CD14-positive monocyte (primary cell): ENCODE results near the gene PPFIA3. TPM values are rescaled to one million over a fixed set of nuclear protein-coding genes. Genes with fewer than 3 reads are reported as not detected.
A peak's percentile ranks its signal among the peaks of the same experiment; 100 is the strongest.

Experiments used
- DNase-seq, 3 donors: peaks; one replicate each; pipeline ENCODE4 v3.0.0-alpha.2; 2011 to 2022
- H2AFZ ChIP-seq: 2 replicates; pipeline ENCODE4 v1.6.0; 2012; ENCODE audit warnings: mild to moderate bottlenecking, low read depth, low read length, inconsistent platforms; ENCODE audit not compliant: insufficient read depth, poor library complexity, severe bottlenecking
- H3K27ac ChIP-seq, 2 donors: 1 replicate in 1 of 2; 2 replicates in 1 of 2; pipeline ENCODE4 v1.5.1; 2012 to 2013; ENCODE audit warnings: low read length in 2 of 2, control low read depth in 1 of 2, inconsistent platforms in 1 of 2, low read depth in 1 of 2, mild to moderate bottlenecking in 1 of 2
- H3K27me3 ChIP-seq, 2 donors: one replicate each; pipeline versions ENCODE4 v1.6.0 to v1.6.1; 2011 to 2013; ENCODE audit warnings: low read length in 2 of 2; ENCODE audit not compliant: control insufficient read depth in 2 of 2, insufficient read depth in 2 of 2
- H3K36me3 ChIP-seq, 2 donors: replicated peaks in 1 of 2; 1 replicate in 1 of 2; 2 replicates in 1 of 2; pipeline versions ENCODE4 v1.5.1 to v1.6.1; 2012 to 2013; ENCODE audit warnings: low read length in 2 of 2, control low read depth in 1 of 2, inconsistent platforms in 1 of 2, mild to moderate bottlenecking in 1 of 2; ENCODE audit not compliant: insufficient read depth in 2 of 2, control insufficient read depth in 1 of 2
- H3K4me1 ChIP-seq, 2 donors: 1 replicate in 1 of 2; 2 replicates in 1 of 2; pipeline versions ENCODE4 v1.5.1 to v1.6.1; 2012 to 2013; ENCODE audit warnings: low read length in 2 of 2, control low read depth in 1 of 2, inconsistent platforms in 1 of 2, mild to moderate bottlenecking in 1 of 2, moderate library complexity in 1 of 2; ENCODE audit not compliant: insufficient read depth in 2 of 2, control insufficient read depth in 1 of 2
- H3K4me2 ChIP-seq: replicated peaks from 2 replicates; pipeline ENCODE3; 2012; ENCODE audit warnings: low read length, moderate library complexity, mild to moderate bottlenecking; ENCODE audit not compliant: poor library complexity, severe bottlenecking; ENCODE audit errors: extremely low read depth
- H3K4me3 ChIP-seq, 3 experiments: fragments of 200-600 bp in 1 of 3; sonication (generic) in 1 of 3; replicated peaks in 1 of 3; 1 replicate in 2 of 3; 2 replicates in 1 of 3; pipeline ENCODE4 v1.5.1; 2011 to 2013; ENCODE audit warnings: low read length in 3 of 3, mild to moderate bottlenecking in 3 of 3, control low read depth in 2 of 3, low read depth in 2 of 3, inconsistent platforms in 1 of 3, moderate library complexity in 1 of 3
- H3K79me2 ChIP-seq: 2 replicates; pipeline ENCODE4 v1.6.0; 2012; ENCODE audit warnings: mild to moderate bottlenecking, control low read depth, inconsistent platforms, low read length, moderate library complexity; ENCODE audit not compliant: insufficient read depth
- H3K9ac ChIP-seq: 2 replicates; pipeline ENCODE4 v1.6.0; 2017; ENCODE audit warnings: low read length, mild to moderate bottlenecking; ENCODE audit not compliant: insufficient read depth, poor library complexity, severe bottlenecking
- H3K9me3 ChIP-seq, 2 donors: replicated peaks in 1 of 2; 1 replicate in 1 of 2; 2 replicates in 1 of 2; pipeline versions ENCODE4 v1.5.1 to v1.6.1; 2012 to 2013; ENCODE audit warnings: low read length in 2 of 2, control low read depth in 1 of 2; ENCODE audit not compliant: control insufficient read depth in 1 of 2, insufficient read depth in 1 of 2
- H4K20me1 ChIP-seq: 2 replicates; pipeline ENCODE4 v1.6.0; 2012; ENCODE audit warnings: mild to moderate bottlenecking, low read length, control low read depth, moderate library complexity; ENCODE audit not compliant: insufficient read depth
- H3K27ac Mint-ChIP-seq, 7 donors: one replicate each; pipeline ENCODE4 v1.8.0; 2020; ENCODE audit warnings: mild to moderate bottlenecking in 7 of 7, mixed read lengths in 7 of 7, moderate library complexity in 6 of 7, inconsistent platforms in 2 of 7
- H3K27me3 Mint-ChIP-seq, 3 donors: one replicate each; pipeline ENCODE4 v1.8.0; 2021 to 2022; ENCODE audit warnings: low read depth in 3 of 3, mild to moderate bottlenecking in 3 of 3, mixed read lengths in 3 of 3, moderate library complexity in 3 of 3, inconsistent platforms in 1 of 3
- H3K36me3 Mint-ChIP-seq, 2 donors: one replicate each; pipeline ENCODE4 v1.8.0; 2020; ENCODE audit warnings: mixed read lengths in 2 of 2, inconsistent platforms in 1 of 2, mild to moderate bottlenecking in 1 of 2
- H3K4me1 Mint-ChIP-seq: one replicate; pipeline ENCODE4 v1.8.0; 2020; ENCODE audit warnings: mild to moderate bottlenecking, mixed read lengths
- H3K4me3 Mint-ChIP-seq, 2 donors: one replicate each; pipeline ENCODE4 v1.8.0; 2020; ENCODE audit warnings: mild to moderate bottlenecking in 2 of 2, mixed read lengths in 2 of 2, moderate library complexity in 1 of 2
- H3K9me3 Mint-ChIP-seq, 7 donors: one replicate each; pipeline ENCODE4 v1.8.0; 2020 to 2022; ENCODE audit warnings: mixed read lengths in 7 of 7, mild to moderate bottlenecking in 6 of 7, moderate library complexity in 6 of 7, inconsistent platforms in 2 of 7
- WGBS: methylation state at CpG from one replicate; pipeline ENCODE4 v1.1.5; 2013; ENCODE audit warnings: missing lambda C conversion rate; ENCODE audit not compliant: insufficient coverage; 5-methylcytosine and 5-hydroxymethylcytosine counted together
- intact Hi-C, 2 donors: fragments of 100-400 bp; cut with micrococcal nuclease; formaldehyde crosslinking; loops; one replicate each; pipeline versions ENCODE4 v1.15.0 to v1.15.1; 2023
- polyA plus RNA-seq, 3 donors: library from polyadenylated mRNA; depleted of rRNA in 1 of 3; unstranded in 2 of 3; stranded (reverse) in 1 of 3; fragments of 300-500 nt in 2 of 3; fragments of >200 nt in 1 of 3; fragmentation: Illumina TruSeq in 2 of 3; gene quantifications; 1 replicate in 2 of 3; 2 replicates in 1 of 3; pipeline ENCODE4 v1.2.3, GENCODE V29; 2012 to 2021
- TF ChIP-seq, protein P1 (sequence below): fragments of 200-600 bp; IDR thresholded peaks from one replicate; pipeline ENCODE4 v1.8.0; 2022; ENCODE audit warnings: antibody characterized with exemption, mild to moderate bottlenecking

The PPFIA3 gene
- polyA plus RNA-seq, 3 donors = 0.43 TPM; not detected in 2

DNA sequence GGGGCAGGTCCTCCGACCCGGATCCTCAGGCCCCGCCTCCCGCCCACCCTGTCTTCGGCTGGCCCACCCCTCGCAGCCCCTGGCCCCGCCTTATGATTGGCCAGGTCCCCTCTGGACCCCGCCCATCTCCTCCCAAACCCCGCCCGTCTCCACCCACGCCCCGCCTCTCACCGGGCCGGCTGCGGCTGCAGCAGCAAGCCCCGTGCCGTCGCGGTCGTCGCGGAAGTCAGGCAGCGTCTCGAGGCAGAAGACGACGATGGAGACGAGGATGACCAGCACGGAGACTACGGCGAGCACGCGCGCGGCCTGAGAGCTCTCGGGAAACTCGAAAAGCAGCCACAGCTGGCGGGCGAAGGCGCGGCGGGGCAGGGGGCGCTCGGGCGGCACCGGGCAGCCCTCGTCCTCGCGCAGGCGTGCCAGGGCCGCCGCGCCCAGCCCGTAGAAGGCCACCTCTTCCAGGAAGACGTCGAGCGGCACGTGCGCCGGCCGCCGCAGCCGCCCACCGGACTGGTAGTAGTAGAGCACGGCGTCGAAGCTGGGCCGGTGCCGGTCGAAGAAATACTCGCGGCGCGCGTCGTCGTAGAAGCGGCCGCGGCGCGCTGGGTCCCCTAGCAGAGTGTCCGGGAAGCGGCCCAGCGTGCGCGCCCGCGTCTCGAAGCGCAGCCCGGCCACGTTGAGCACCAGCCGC lies 47.3 kb upstream of the PPFIA3 start:
- TF ChIP-seq, protein P1, sequence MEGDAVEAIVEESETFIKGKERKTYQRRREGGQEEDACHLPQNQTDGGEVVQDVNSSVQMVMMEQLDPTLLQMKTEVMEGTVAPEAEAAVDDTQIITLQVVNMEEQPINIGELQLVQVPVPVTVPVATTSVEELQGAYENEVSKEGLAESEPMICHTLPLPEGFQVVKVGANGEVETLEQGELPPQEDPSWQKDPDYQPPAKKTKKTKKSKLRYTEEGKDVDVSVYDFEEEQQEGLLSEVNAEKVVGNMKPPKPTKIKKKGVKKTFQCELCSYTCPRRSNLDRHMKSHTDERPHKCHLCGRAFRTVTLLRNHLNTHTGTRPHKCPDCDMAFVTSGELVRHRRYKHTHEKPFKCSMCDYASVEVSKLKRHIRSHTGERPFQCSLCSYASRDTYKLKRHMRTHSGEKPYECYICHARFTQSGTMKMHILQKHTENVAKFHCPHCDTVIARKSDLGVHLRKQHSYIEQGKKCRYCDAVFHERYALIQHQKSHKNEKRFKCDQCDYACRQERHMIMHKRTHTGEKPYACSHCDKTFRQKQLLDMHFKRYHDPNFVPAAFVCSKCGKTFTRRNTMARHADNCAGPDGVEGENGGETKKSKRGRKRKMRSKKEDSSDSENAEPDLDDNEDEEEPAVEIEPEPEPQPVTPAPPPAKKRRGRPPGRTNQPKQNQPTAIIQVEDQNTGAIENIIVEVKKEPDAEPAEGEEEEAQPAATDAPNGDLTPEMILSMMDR = no peak
- H3K27me3 Mint-ChIP-seq = peaks cover 63 to 78% (median 66%) of the 10 kb centered on the region in 3 donors
- Histone ChIP-seq H3K79me2 (no peaks in the 10 kb centered on the region), H3K27ac (no peak overlapping the region), H3K9ac (no peak overlapping the region), H3K4me3 (no peak overlapping the region), H2AFZ (no peak overlapping the region), H4K20me1 (no peaks in the 10 kb centered on the region), H3K36me3 (no peaks in the 10 kb centered on the region), H3K4me2 (no peak overlapping the region), H3K27me3 (peaks cover 14 to 64% of the 10 kb centered on the region in 2 donors), H3K9me3 (peaks cover 0 to 7% of the 10 kb centered on the region in 2 donors), H3K4me1 (no peaks in the 10 kb centered on the region)
- DNase-seq = no peak
- peak overlapping the region in 1 of 2 donors; percentile 71 for H3K4me3 Mint-ChIP-seq
- intact Hi-C loops = no loop called here
- peaks cover 0 to 33% (median 17%) of the 10 kb centered on the region in 7 donors for H3K9me3 Mint-ChIP-seq
- H3K4me1 Mint-ChIP-seq = peaks cover 11% of the 10 kb centered on the region
- no peak overlapping the region for H3K27ac Mint-ChIP-seq
- 11% methylated on average over 84 of the region's 93 CpGs for WGBS
- peaks cover 3 to 8% of the 10 kb centered on the region in 2 donors for H3K36me3 Mint-ChIP-seq

DNA sequence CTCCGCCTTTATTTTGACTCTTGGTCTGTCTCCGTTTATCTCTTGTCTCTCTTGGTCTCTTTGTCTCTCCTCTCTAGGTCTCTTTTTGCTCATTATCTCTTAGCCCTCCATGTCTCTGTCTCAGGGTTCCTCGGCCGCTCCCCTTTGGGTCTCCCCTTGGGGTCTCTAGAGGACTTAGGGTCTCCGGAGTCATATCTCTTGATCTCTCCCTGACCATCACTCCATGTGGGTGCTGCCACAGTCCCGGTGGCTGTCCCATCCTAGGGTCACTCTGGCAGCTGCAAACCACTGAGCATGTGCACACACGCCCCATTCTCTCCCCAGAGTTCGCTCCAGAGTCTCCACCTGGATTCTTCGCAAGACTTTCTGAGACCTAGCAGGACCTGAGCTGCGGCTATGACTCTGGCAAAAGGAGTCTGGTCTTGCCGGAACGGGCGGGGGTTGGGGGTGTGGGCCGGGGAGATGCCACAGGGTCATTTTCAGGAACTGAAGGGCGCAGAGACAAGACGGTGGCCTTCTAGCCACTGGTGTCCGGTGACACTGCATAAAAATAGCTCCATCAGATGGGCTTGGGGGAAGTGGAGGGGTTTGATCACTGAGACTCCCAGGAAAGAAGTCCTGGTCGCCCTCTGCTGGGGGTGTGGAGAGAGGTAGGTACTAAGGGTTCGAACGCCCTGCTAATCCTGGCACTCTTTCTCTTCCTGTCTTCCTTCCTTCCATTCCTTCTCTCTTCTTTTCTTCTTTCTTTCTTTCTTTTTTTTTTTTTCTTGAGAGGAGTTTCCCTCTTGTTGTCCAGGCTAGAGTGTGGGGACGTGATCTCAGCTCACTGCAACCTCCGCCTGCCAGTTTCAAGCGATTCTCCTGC lies 45.6 kb upstream of the PPFIA3 start:
- Mint-ChIP-seq H3K4me1 (peaks cover 11% of the 10 kb centered on the region), H3K9me3 (peaks cover 0 to 33% (median 15%) of the 10 kb centered on the region in 7 donors), H3K27me3 (peaks cover 51 to 62% (median 60%) of the 10 kb centered on the region in 3 donors), H3K4me3 (peak overlapping the region in 1 of 2 donors; percentile 91), H3K36me3 (peaks cover 3 to 8% of the 10 kb centered on the region in 2 donors), H3K27ac (peak overlapping the region in 2 of 7 donors; percentile 31 to 54)
- Histone ChIP-seq H3K27me3 (peaks cover 12 to 54% of the 10 kb centered on the region in 2 donors), H3K9me3 (peaks cover 0 to 7% of the 10 kb centered on the region in 2 donors), H2AFZ (no peak overlapping the region), H3K4me2 (no peak overlapping the region), H3K4me1 (no peaks in the 10 kb centered on the region), H3K36me3 (no peaks in the 10 kb centered on the region), H3K9ac (no peak overlapping the region), H3K27ac (no peak overlapping the region), H4K20me1 (no peaks in the 10 kb centered on the region), H3K79me2 (no peaks in the 10 kb centered on the region), H3K4me3 (no peak overlapping the region)
- DNase-seq = peak in 1 of 3 donors; percentile 20
- WGBS = 53% methylated on average over 14 of the region's 23 CpGs
- intact Hi-C loops = no loop called here
- TF ChIP-seq, protein P1 = no peak
